Transverse colon (tissue), 4 donors: Measurements from ENCODE around the gene WWOX. TPM values are rescaled to one million over a fixed set of nuclear protein-coding genes. Genes with fewer than 3 reads are reported as not detected.

ENCODE experiments used
- DNase-seq: peaks from one replicate; pipeline ENCODE4 v3.0.0-alpha.2; 2019
- H3K27ac ChIP-seq, 4 donors: fragments of 200-600 bp; sonication (generic); 2 replicates each; pipeline ENCODE4 v1.5.1; 2016 to 2018; ENCODE audit warnings: inconsistent platforms in 4 of 4
- H3K27me3 ChIP-seq: fragments of 200-600 bp; sonication (generic); 2 replicates; pipeline ENCODE4 v1.5.1; 2017; ENCODE audit warnings: inconsistent platforms
- H3K36me3 ChIP-seq, 4 donors: fragments of 200-600 bp; sonication (generic); 2 replicates each; pipeline ENCODE4 v1.5.1; 2017 to 2019; ENCODE audit warnings: inconsistent platforms in 4 of 4
- H3K4me1 ChIP-seq, 4 donors: fragments of 200-600 bp; sonication (generic); 2 replicates each; pipeline ENCODE4 v1.5.1; 2017 to 2020; ENCODE audit warnings: inconsistent platforms in 4 of 4
- H3K4me3 ChIP-seq, 4 donors: fragments of 200-600 bp; sonication (generic); 1 replicate in 1 of 4; 2 replicates in 3 of 4; pipeline versions ENCODE4 v1.5.1 to v1.6.1; 2017 to 2019; ENCODE audit warnings: inconsistent platforms in 4 of 4
- H3K9me3 ChIP-seq, 2 donors: fragments of 200-600 bp; sonication (generic); 2 replicates each; pipeline ENCODE4 v1.5.1; 2017 to 2019; ENCODE audit warnings: inconsistent platforms in 2 of 2
- EP300 ChIP-seq: sonication (generic); formaldehyde crosslinking; IDR thresholded peaks from one replicate; pipeline ENCODE4 v1.6.1; 2017; ENCODE audit warnings: antibody characterized with exemption, low read depth
- POLR2A ChIP-seq: fragments of 450-650 bp; IDR thresholded peaks from one replicate; pipeline ENCODE4 v1.6.1; 2016; ENCODE audit warnings: antibody characterized with exemption, mild to moderate bottlenecking, moderate library complexity
- POLR2AphosphoS5 ChIP-seq, 3 donors: sonication (generic); formaldehyde crosslinking; IDR thresholded peaks; one replicate each; pipeline ENCODE4 v1.6.1; 2016; ENCODE audit warnings: antibody characterized with exemption in 3 of 3
- WGBS, 2 donors: methylation state at CpG; one replicate each; pipeline ENCODE4 v1.1.5; 2018; ENCODE audit warnings: low coverage in 1 of 2; 5-methylcytosine and 5-hydroxymethylcytosine counted together
- in situ Hi-C, 4 donors: fragments of 200-750 bp; cut with MboI; loops; one replicate each; pipeline versions ENCODE4 v1.15.0 to v1.15.1; 2017; ENCODE audit warnings: low sequenced_read_pairs in 3 of 4, low pct_ligation_motif_present in 1 of 4, low pct_unique_long_range_greater_than_20kb in 1 of 4
- intact Hi-C: fragments of 100-400 bp; cut with DNase I; formaldehyde crosslinking; loops from one replicate; pipeline ENCODE4 v1.15.1; 2023; ENCODE audit warnings: low total_unique reads
- total RNA-seq, 4 donors: library from RNA; depleted of rRNA; stranded (reverse); fragments of >200 nt; gene quantifications; one replicate each; pipeline ENCODE4 v1.1.0, GENCODE V29; 2016
- TF ChIP-seq, protein P1 (sequence below), 5 experiments: fragments of 200-600 bp in 3 of 5; fragments of 450-650 bp in 2 of 5; sonication (generic) in 3 of 5; IDR thresholded peaks; 1 replicate in 2 of 5; 2 replicates in 3 of 5; pipeline ENCODE4 v1.5.1; 2016 to 2017; ENCODE audit warnings: antibody characterized with exemption in 5 of 5, inconsistent platforms in 3 of 5, mild to moderate bottlenecking in 2 of 5, moderate library complexity in 1 of 5

The WWOX gene
- total RNA-seq, 4 donors from 2014 or later, result 11.2 to 53.8 (median 24.8) TPM

DNA sequence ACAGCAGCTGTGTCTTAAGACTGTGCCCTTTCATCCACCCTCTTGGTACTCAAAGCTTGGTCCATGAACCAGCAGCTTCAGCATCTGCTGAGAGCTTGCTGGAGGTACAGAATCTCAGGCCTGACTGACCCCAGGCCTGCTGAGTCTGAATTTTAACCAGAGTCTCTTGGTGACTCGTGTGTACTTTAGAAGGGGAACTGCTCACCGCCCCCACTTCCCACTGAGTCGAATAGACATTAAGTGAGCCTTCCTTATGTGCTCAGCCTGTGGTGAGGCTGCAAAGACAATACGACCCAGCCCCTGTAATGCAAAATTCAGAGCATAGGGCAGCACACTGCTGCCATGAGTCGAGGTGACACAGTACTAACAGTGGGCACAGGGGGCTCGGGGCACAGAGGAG lies 662.8 kb downstream of the WWOX start:
- in situ Hi-C loops, result loop anchor here in 2 of 4 donors (25.0 kb wide), 2 partner anchors 250 to 650 kb away; no protein-coding TSS in a partner anchor
- Histone ChIP-seq H3K4me1 (no peaks in the 10 kb centered on the region), H3K4me3 (no peak overlapping the region), H3K27me3 (no peaks in the 10 kb centered on the region), H3K27ac (no peak overlapping the region), H3K36me3 (no peaks in the 10 kb centered on the region), H3K9me3 (no peaks in the 10 kb centered on the region)
- no peak for DNase-seq
- TF ChIP-seq EP300, result no peak
- WGBS, 2 donors, result 74 to 80% methylated on average over 1 to 6 of the region's 6 CpGs
- intact Hi-C loops, result no loop called here

DNA sequence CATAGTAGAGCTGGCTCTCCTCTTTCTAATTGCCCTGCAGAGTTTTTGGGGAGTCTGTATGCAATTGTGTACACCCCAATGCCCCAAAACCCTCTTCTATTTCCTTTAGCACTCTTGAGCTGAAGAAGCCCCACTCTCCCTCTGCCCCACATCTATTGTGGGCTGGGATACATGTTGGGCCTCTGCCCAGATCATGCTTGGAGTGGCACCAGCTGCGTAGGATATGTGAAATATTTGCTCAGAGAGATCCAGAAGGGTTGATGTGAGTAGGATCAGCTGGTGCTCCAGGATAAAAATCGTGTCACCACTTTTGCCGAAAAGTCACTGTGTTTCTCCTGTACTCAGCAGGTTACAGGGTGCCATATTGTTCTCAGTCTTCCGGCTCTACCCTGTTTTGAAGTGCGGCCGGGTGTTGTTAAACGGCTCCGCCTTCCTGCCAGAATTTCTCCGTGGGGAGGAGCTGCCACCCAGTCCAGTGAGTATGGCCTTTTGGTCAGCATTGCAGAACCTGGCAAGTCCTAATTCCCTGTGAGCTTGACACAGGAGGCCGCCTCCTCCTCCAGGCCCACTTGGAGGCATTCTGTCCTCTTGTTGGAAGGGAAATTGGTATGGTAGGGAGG lies 664.5 kb downstream of the WWOX start:
- no peak overlapping the region for H3K27ac ChIP-seq
- 73 to 87% methylated on average over 4 to 10 of the region's 10 CpGs for WGBS, 2 donors
- H3K27me3 ChIP-seq, result no peaks in the 10 kb centered on the region
- no peak overlapping the region for H3K4me3 ChIP-seq
- no peak for DNase-seq
- TF ChIP-seq EP300, result no peak
- TF ChIP-seq POLR2AphosphoS5 (IDR thresholded peaks at IDR 0.05), result no peak
- TF ChIP-seq, protein P1, sequence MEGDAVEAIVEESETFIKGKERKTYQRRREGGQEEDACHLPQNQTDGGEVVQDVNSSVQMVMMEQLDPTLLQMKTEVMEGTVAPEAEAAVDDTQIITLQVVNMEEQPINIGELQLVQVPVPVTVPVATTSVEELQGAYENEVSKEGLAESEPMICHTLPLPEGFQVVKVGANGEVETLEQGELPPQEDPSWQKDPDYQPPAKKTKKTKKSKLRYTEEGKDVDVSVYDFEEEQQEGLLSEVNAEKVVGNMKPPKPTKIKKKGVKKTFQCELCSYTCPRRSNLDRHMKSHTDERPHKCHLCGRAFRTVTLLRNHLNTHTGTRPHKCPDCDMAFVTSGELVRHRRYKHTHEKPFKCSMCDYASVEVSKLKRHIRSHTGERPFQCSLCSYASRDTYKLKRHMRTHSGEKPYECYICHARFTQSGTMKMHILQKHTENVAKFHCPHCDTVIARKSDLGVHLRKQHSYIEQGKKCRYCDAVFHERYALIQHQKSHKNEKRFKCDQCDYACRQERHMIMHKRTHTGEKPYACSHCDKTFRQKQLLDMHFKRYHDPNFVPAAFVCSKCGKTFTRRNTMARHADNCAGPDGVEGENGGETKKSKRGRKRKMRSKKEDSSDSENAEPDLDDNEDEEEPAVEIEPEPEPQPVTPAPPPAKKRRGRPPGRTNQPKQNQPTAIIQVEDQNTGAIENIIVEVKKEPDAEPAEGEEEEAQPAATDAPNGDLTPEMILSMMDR (IDR thresholded peaks at IDR 0.05), result no peak
- TF ChIP-seq POLR2A, result no peak
- no peaks in the 10 kb centered on the region for H3K36me3 ChIP-seq
- intact Hi-C loops, result no loop called here
- no peaks in the 10 kb centered on the region for H3K4me1 ChIP-seq
- H3K9me3 ChIP-seq, result no peaks in the 10 kb centered on the region
- in situ Hi-C loops, result loop anchor here in 2 of 4 donors (25.0 kb wide), 2 partner anchors 252 to 652 kb away; no protein-coding TSS in a partner anchor

DNA sequence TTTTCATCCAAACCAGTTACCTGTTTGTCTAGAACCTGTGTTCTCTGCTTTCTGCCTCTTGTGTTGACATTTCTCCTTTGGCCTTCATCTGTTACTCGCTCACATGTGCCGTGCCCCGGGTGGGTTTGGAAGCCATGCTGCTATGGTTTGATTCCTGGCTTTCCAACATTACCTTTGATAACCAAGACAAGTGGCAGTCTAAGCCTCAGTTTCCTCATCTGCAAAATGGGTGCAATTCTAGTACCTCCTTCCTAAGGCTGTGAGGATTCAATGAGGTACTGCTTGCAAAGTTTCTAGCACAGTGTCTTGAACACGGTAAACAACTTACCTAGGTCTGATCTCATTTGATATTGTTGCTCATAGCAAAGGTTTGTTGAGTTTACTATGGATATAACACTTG lies 665.0 kb downstream of the WWOX start:
- Histone ChIP-seq H3K4me1 (no peaks in the 10 kb centered on the region), H3K27ac (no peak overlapping the region), H3K36me3 (no peaks in the 10 kb centered on the region), H3K9me3 (no peaks in the 10 kb centered on the region), H3K4me3 (no peak overlapping the region), H3K27me3 (no peaks in the 10 kb centered on the region)
- 96 to 100% methylated on average over 3 to 4 of the region's 4 CpGs for WGBS, 2 donors
- in situ Hi-C loops (loop anchor here in 2 of 4 donors (25.0 kb wide), 2 partner anchors 252 to 652 kb away; no protein-coding TSS in a partner anchor), intact Hi-C loops (no loop called here)
- TF ChIP-seq, protein P1 (IDR thresholded peaks at IDR 0.05), result no peak
- TF ChIP-seq EP300, result no peak
- no peak for TF ChIP-seq POLR2A
- TF ChIP-seq POLR2AphosphoS5 (IDR thresholded peaks at IDR 0.05), result no peak
- no peak for DNase-seq

DNA sequence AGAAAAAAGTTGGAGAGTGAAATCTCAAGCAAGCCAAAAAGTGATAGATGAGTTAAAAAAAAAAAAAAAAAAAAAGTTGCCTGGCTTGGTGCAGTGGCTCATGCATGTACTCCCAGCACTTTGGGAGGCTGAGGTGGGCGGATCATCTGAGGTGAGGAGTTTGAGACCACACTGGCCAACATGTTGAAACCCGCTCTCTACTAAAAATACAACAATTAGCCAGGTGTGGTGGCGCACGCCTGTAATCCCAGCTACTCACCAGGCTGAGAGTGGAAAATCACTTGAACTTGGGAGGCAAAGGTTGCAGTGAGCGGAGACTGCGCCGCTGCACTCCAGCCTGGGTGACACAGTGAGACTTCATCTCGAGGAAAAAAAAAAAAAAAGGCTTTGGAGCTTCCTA lies 668.8 kb downstream of the WWOX start:
- TF ChIP-seq POLR2AphosphoS5 (IDR thresholded peaks at IDR 0.05), result no peak
- TF ChIP-seq EP300, result no peak
- TF ChIP-seq, protein P1 (IDR thresholded peaks at IDR 0.05), result no peak
- TF ChIP-seq POLR2A, result no peak
- WGBS, 2 donors, result 87 to 88% methylated on average over 2 to 8 of the region's 8 CpGs
- Histone ChIP-seq H3K9me3 (no peaks in the 10 kb centered on the region), H3K4me1 (peaks cover 0 to 8% (median 5%) of the 10 kb centered on the region in 4 donors), H3K27ac (no peak overlapping the region), H3K4me3 (no peak overlapping the region), H3K27me3 (no peaks in the 10 kb centered on the region), H3K36me3 (no peaks in the 10 kb centered on the region)
- no peak for DNase-seq
- in situ Hi-C loops, result loop anchor here in 2 of 4 donors (25.0 kb wide), 2 partner anchors 256 to 656 kb away; no protein-coding TSS in a partner anchor
- intact Hi-C loops, result no loop called here
